Stimulated activated naive CD8-positive, alpha-beta T cell treated with anti-CD3 and anti-CD28 coated beads, Interleukin-15, Interleukin-2, amounts not matched to agents 100 ng/mL and 50 ng/mL, for 24 hours (primary cell): ENCODE measurements around the gene AFDN.

Experiments used
- H3K27ac Mint-ChIP-seq: one replicate; pipeline ENCODE4 v1.8.0; 2021; ENCODE audit warnings: mild to moderate bottlenecking, mixed read lengths
- H3K27me3 Mint-ChIP-seq: one replicate; pipeline ENCODE4 v1.8.0; 2021; ENCODE audit warnings: mixed read lengths
- H3K36me3 Mint-ChIP-seq: one replicate; pipeline ENCODE4 v1.8.0; 2021; ENCODE audit warnings: low read depth, mixed read lengths
- H3K4me1 Mint-ChIP-seq: one replicate; pipeline ENCODE4 v1.8.0; 2021; ENCODE audit warnings: low read depth, mixed read lengths
- H3K4me3 Mint-ChIP-seq: one replicate; pipeline ENCODE4 v1.8.0; 2021; ENCODE audit warnings: mild to moderate bottlenecking, mixed read lengths
- H3K9me3 Mint-ChIP-seq: one replicate; pipeline ENCODE4 v1.8.0; 2021; ENCODE audit warnings: mixed read lengths

AFDN gene

GRCh38 chr6:167856999-167857660 is 30.4 kb downstream of the AFDN start:
- H3K9me3 Mint-ChIP-seq, result no peaks in the 10 kb centered on the region
- H3K27me3 Mint-ChIP-seq, result peaks cover 28% of the 10 kb centered on the region
- H3K4me3 Mint-ChIP-seq, result no peak overlapping the region
- H3K4me1 Mint-ChIP-seq, result no peaks in the 10 kb centered on the region
- H3K36me3 Mint-ChIP-seq, result no peaks in the 10 kb centered on the region
- H3K27ac Mint-ChIP-seq, result no peak overlapping the region

GRCh38 chr6:167858086-167858591 is 31.4 kb downstream of the AFDN start:
- Mint-ChIP-seq H3K27me3 (peaks cover 23% of the 10 kb centered on the region), H3K4me1 (no peaks in the 10 kb centered on the region), H3K9me3 (no peaks in the 10 kb centered on the region), H3K27ac (no peak overlapping the region), H3K4me3 (no peak overlapping the region), H3K36me3 (no peaks in the 10 kb centered on the region)

- Mint-ChIP-seq H3K27ac (no peak overlapping the region), H3K4me3 (no peak overlapping the region), H3K4me1 (no peaks in the 10 kb centered on the region), H3K27me3 (peaks cover 22% of the 10 kb centered on the region), H3K36me3 (no peaks in the 10 kb centered on the region), H3K9me3 (no peaks in the 10 kb centered on the region)
Observed at GRCh38 chr6:167858842-167859664, 32.3 kb downstream of the AFDN start.

GRCh38 chr6:167860550-167861226 is 34.0 kb downstream of the AFDN start:
- Mint-ChIP-seq H3K27me3 (peaks cover 17% of the 10 kb centered on the region), H3K9me3 (no peaks in the 10 kb centered on the region), H3K27ac (no peak overlapping the region), H3K4me3 (no peak overlapping the region), H3K36me3 (no peaks in the 10 kb centered on the region), H3K4me1 (no peaks in the 10 kb centered on the region)

GRCh38 chr6:167861424-167861823 is 34.7 kb downstream of the AFDN start:
- Mint-ChIP-seq H3K27me3 (peaks cover 17% of the 10 kb centered on the region), H3K9me3 (no peaks in the 10 kb centered on the region)

GRCh38 chr6:167863897-167864296 is 37.2 kb downstream of the AFDN start:
- H3K9me3 Mint-ChIP-seq, result no peaks in the 10 kb centered on the region
- no peak overlapping the region for H3K27ac Mint-ChIP-seq
- no peaks in the 10 kb centered on the region for H3K4me1 Mint-ChIP-seq
- no peak overlapping the region for H3K4me3 Mint-ChIP-seq
- H3K36me3 Mint-ChIP-seq, result no peaks in the 10 kb centered on the region
- H3K27me3 Mint-ChIP-seq, result peaks cover 17% of the 10 kb centered on the region

More at GRCh38 chr6:167861424-167861823, 34.7 kb downstream of the AFDN start:
- no peaks in the 10 kb centered on the region for H3K36me3 Mint-ChIP-seq
- H3K27ac Mint-ChIP-seq, result no peak overlapping the region
- H3K4me1 Mint-ChIP-seq, result no peaks in the 10 kb centered on the region
- no peak overlapping the region for H3K4me3 Mint-ChIP-seq

GRCh38 chr6:167866642-167867041 is 39.9 kb downstream of the AFDN start:
- Mint-ChIP-seq H3K36me3 (no peaks in the 10 kb centered on the region), H3K9me3 (no peaks in the 10 kb centered on the region), H3K27ac (no peak overlapping the region), H3K27me3 (peaks cover 9% of the 10 kb centered on the region), H3K4me1 (no peaks in the 10 kb centered on the region), H3K4me3 (no peak overlapping the region)

GRCh38 chr6:167870321-167870720 is 43.6 kb downstream of the AFDN start:
- Mint-ChIP-seq H3K36me3 (no peaks in the 10 kb centered on the region), H3K9me3 (no peaks in the 10 kb centered on the region), H3K27me3 (peaks cover 3% of the 10 kb centered on the region), H3K27ac (no peak overlapping the region), H3K4me3 (no peak overlapping the region), H3K4me1 (no peaks in the 10 kb centered on the region)

- Mint-ChIP-seq H3K36me3 (no peaks in the 10 kb centered on the region), H3K9me3 (no peaks in the 10 kb centered on the region), H3K27me3 (peaks cover 3% of the 10 kb centered on the region), H3K27ac (no peak overlapping the region), H3K4me3 (no peak overlapping the region), H3K4me1 (no peaks in the 10 kb centered on the region)
Observed at GRCh38 chr6:167872538-167873210, 46.0 kb downstream of the AFDN start.

GRCh38 chr6:167877994-167878779 is 51.5 kb downstream of the AFDN start:
- no peaks in the 10 kb centered on the region for H3K4me1 Mint-ChIP-seq
- H3K36me3 Mint-ChIP-seq, result no peaks in the 10 kb centered on the region
- peaks cover 5% of the 10 kb centered on the region for H3K27me3 Mint-ChIP-seq
- no peak overlapping the region for H3K27ac Mint-ChIP-seq
- H3K9me3 Mint-ChIP-seq, result no peaks in the 10 kb centered on the region
- no peak overlapping the region for H3K4me3 Mint-ChIP-seq

GRCh38 chr6:167879612-167880011 is 52.9 kb downstream of the AFDN start:
- no peaks in the 10 kb centered on the region for H3K4me1 Mint-ChIP-seq
- H3K27ac Mint-ChIP-seq, result no peak overlapping the region
- H3K27me3 Mint-ChIP-seq, result peaks cover 5% of the 10 kb centered on the region
- H3K36me3 Mint-ChIP-seq, result no peaks in the 10 kb centered on the region
- no peak overlapping the region for H3K4me3 Mint-ChIP-seq
- H3K9me3 Mint-ChIP-seq, result no peaks in the 10 kb centered on the region

- no peaks in the 10 kb centered on the region for H3K9me3 Mint-ChIP-seq
- H3K4me1 Mint-ChIP-seq, result no peaks in the 10 kb centered on the region
- H3K27me3 Mint-ChIP-seq, result peaks cover 5% of the 10 kb centered on the region
- no peak overlapping the region for H3K4me3 Mint-ChIP-seq
- no peaks in the 10 kb centered on the region for H3K36me3 Mint-ChIP-seq
- no peak overlapping the region for H3K27ac Mint-ChIP-seq
Observed at GRCh38 chr6:167881327-167881726, 54.6 kb downstream of the AFDN start.

GRCh38 chr6:167882244-167882643 is 55.5 kb downstream of the AFDN start:
- Mint-ChIP-seq H3K27ac (no peak overlapping the region), H3K36me3 (no peaks in the 10 kb centered on the region), H3K9me3 (no peaks in the 10 kb centered on the region), H3K27me3 (peaks cover 5% of the 10 kb centered on the region), H3K4me3 (no peak overlapping the region), H3K4me1 (no peaks in the 10 kb centered on the region)

GRCh38 chr6:167888098-167888497 is 61.4 kb downstream of the AFDN start:
- no peaks in the 10 kb centered on the region for H3K36me3 Mint-ChIP-seq
- no peak overlapping the region for H3K27ac Mint-ChIP-seq
- no peak overlapping the region for H3K4me3 Mint-ChIP-seq
- H3K9me3 Mint-ChIP-seq, result no peaks in the 10 kb centered on the region
- H3K27me3 Mint-ChIP-seq, result no peaks in the 10 kb centered on the region
- H3K4me1 Mint-ChIP-seq, result no peaks in the 10 kb centered on the region
